GM12878 (cell line): ENCODE measurements around the gene MYD88. TPM values are rescaled to one million over a fixed set of nuclear protein-coding genes. Genes with fewer than 3 reads are reported as not detected.

ENCODE experiments used
- BACH1 ChIP-seq: fragments of 450-650 bp; IDR thresholded peaks from 2 replicates; pipeline ENCODE4 v1.6.1; 2017; ENCODE audit warnings: mild to moderate bottlenecking, borderline replicate concordance
- CHD2 ChIP-seq: IDR thresholded peaks from 2 replicates; pipeline ENCODE4 v1.6.1; 2011; ENCODE audit warnings: low read depth, low read length, improper control_type of control experiment, borderline replicate concordance
- FOXK2 ChIP-seq: fragments of 450-650 bp; IDR thresholded peaks from 2 replicates; pipeline ENCODE4 v1.6.1; 2017; ENCODE audit warnings: mild to moderate bottlenecking, moderate library complexity
- IRF4 ChIP-seq: IDR thresholded peaks from 2 replicates; pipeline ENCODE4 v1.6.1; 2011; ENCODE audit warnings: low read depth, low read length
- MTA3 ChIP-seq: IDR thresholded peaks from 2 replicates; pipeline ENCODE4 v1.6.1; 2012; ENCODE audit warnings: low read length, inconsistent platforms, borderline replicate concordance
- NR2F1 ChIP-seq: fragments of 450-650 bp; conservative IDR thresholded peaks from 2 replicates; pipeline ENCODE4 v1.6.1; 2017; ENCODE audit warnings: mild to moderate bottlenecking
- POLR2A ChIP-seq: IDR thresholded peaks from 2 replicates; pipeline ENCODE4 v1.6.1; 2011; ENCODE audit warnings: low read depth, mild to moderate bottlenecking, low read length
- RAD21 ChIP-seq: IDR thresholded peaks from 2 replicates; pipeline ENCODE4 v1.6.1; 2011; ENCODE audit warnings: mild to moderate bottlenecking, low read depth, low read length, moderate library complexity; ENCODE audit not compliant: insufficient read depth
- RBBP5 ChIP-seq: fragments of 200-600 bp; sonication (generic); conservative IDR thresholded peaks from 2 replicates; pipeline ENCODE4 v1.6.1; 2016
- polyA plus RNA-seq, 11 experiments: library from polyadenylated mRNA; depleted of rRNA in 4 of 11; unstranded in 6 of 11; stranded (reverse) in 5 of 11; fragments of >200 nt; fragmentation: Nextera tagmentation in 4 of 11; fragmentation: Illumina TruSeq in 1 of 11; extraction: Ambion mirVana in 4 of 11; extraction: Trizol in 1 of 11; gene quantifications; 1 replicate in 1 of 11; 2 replicates in 10 of 11; pipeline versions ENCODE4 v1.2.1 to v1.2.3, GENCODE V29; 2011 to 2016; ENCODE audit warnings: inconsistent platforms in 2 of 11, missing spikeins in 2 of 11, low read depth in 1 of 11
- total RNA-seq, 4 experiments: library from RNA; depleted of rRNA in 3 of 4; stranded (reverse); fragments of >200 nt in 3 of 4; fragmentation: Illumina TruSeq in 1 of 4; extraction: Trizol in 1 of 4; gene quantifications; 2 replicates each; pipeline versions ENCODE4 v1.2.1 to v1.2.3, GENCODE V29; 2013 to 2021
- TF ChIP-seq, protein P1 (sequence below): fragments of 450-650 bp; IDR thresholded peaks from 2 replicates; pipeline ENCODE4 v1.6.1; 2017; ENCODE audit warnings: mild to moderate bottlenecking, low read depth, inconsistent platforms; ENCODE audit not compliant: poor library complexity, severe bottlenecking
- TF ChIP-seq, protein P2 (sequence below): fragments of 450-650 bp; IDR thresholded peaks from 2 replicates; pipeline ENCODE4 v1.6.1; 2018; ENCODE audit warnings: borderline replicate concordance, mild to moderate bottlenecking; ENCODE audit not compliant: partially characterized antibody
- TF ChIP-seq, protein P3 (sequence below), 3 experiments: IDR thresholded peaks in 2 of 3; conservative IDR thresholded peaks in 1 of 3; 2 replicates each; pipeline ENCODE4 v1.5.1; 2011; ENCODE audit warnings: low read depth in 3 of 3, low read length in 3 of 3, mild to moderate bottlenecking in 3 of 3, control low read depth in 2 of 3, moderate library complexity in 2 of 3, inconsistent platforms in 1 of 3, mixed read lengths in 1 of 3; ENCODE audit not compliant: control insufficient read depth in 2 of 3, insufficient read depth in 1 of 3; ENCODE audit errors: extremely low read depth in 1 of 3
- TF ChIP-seq, protein P4 (sequence below): fragments of 450-650 bp; conservative IDR thresholded peaks from 2 replicates; pipeline ENCODE4 v1.6.1; 2017; ENCODE audit warnings: mild to moderate bottlenecking, moderate library complexity

Gene MYD88
- total and polyA plus RNA-seq, 10 of the 15 experiments (the other 5 are each of a cell fraction or from before 2014, with no cell fraction given), result 5.5 to 84.8 (median 67.5) TPM

DNA sequence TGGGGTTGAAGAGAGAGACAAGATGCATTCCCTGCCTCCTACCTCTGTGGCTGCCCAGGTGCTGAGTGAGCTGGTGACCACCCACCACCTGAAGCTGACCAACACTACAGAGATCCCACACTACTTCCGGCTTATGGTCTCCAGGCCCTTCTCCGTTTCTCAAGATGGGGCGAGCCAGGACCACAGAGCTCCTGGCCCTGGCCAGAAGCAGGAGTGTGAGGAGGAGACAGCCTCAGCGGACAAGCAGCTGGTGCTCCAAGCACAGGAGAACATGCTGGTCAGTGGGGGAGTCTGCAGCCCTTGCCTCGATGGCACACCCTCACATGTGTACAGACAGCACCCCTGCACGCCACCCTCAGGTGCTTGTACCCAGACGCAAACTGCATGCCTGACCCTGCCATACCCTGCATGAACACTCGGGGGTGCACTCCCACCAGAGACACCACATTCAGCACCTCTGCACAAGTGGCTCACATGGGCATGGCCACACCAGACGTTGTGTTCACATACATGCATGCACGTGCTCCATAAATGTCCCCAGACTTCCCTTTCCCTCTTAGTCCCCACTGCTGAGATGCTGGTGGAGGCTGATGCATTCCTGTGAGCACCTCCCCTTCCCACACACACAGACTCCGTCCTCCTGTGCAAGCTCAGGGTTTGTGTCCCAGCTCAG is 20.6 kb upstream of the MYD88 start (continued):
- TF ChIP-seq, protein P1, sequence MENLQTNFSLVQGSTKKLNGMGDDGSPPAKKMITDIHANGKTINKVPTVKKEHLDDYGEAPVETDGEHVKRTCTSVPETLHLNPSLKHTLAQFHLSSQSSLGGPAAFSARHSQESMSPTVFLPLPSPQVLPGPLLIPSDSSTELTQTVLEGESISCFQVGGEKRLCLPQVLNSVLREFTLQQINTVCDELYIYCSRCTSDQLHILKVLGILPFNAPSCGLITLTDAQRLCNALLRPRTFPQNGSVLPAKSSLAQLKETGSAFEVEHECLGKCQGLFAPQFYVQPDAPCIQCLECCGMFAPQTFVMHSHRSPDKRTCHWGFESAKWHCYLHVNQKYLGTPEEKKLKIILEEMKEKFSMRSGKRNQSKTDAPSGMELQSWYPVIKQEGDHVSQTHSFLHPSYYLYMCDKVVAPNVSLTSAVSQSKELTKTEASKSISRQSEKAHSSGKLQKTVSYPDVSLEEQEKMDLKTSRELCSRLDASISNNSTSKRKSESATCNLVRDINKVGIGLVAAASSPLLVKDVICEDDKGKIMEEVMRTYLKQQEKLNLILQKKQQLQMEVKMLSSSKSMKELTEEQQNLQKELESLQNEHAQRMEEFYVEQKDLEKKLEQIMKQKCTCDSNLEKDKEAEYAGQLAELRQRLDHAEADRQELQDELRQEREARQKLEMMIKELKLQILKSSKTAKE, result no peak
- TF ChIP-seq, protein P2, sequence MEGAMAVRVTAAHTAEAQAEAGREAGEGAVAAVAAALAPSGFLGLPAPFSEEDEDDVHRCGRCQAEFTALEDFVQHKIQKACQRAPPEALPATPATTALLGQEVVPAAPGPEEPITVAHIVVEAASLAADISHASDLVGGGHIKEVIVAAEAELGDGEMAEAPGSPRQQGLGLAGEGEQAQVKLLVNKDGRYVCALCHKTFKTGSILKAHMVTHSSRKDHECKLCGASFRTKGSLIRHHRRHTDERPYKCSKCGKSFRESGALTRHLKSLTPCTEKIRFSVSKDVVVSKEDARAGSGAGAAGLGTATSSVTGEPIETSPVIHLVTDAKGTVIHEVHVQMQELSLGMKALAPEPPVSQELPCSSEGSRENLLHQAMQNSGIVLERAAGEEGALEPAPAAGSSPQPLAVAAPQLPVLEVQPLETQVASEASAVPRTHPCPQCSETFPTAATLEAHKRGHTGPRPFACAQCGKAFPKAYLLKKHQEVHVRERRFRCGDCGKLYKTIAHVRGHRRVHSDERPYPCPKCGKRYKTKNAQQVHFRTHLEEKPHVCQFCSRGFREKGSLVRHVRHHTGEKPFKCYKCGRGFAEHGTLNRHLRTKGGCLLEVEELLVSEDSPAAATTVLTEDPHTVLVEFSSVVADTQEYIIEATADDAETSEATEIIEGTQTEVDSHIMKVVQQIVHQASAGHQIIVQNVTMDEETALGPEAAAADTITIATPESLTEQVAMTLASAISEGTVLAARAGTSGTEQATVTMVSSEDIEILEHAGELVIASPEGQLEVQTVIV, result no peak
- TF ChIP-seq POLR2A, result peak; percentile 39; the same call in 1 of the 2 replicates
- peak; percentile 89 for TF ChIP-seq RAD21
- TF ChIP-seq BACH1, result 0 out of 2 replicates have a peak, but pooled peaks have one; percentile 42
- no peak for TF ChIP-seq FOXK2
- TF ChIP-seq, protein P3, sequence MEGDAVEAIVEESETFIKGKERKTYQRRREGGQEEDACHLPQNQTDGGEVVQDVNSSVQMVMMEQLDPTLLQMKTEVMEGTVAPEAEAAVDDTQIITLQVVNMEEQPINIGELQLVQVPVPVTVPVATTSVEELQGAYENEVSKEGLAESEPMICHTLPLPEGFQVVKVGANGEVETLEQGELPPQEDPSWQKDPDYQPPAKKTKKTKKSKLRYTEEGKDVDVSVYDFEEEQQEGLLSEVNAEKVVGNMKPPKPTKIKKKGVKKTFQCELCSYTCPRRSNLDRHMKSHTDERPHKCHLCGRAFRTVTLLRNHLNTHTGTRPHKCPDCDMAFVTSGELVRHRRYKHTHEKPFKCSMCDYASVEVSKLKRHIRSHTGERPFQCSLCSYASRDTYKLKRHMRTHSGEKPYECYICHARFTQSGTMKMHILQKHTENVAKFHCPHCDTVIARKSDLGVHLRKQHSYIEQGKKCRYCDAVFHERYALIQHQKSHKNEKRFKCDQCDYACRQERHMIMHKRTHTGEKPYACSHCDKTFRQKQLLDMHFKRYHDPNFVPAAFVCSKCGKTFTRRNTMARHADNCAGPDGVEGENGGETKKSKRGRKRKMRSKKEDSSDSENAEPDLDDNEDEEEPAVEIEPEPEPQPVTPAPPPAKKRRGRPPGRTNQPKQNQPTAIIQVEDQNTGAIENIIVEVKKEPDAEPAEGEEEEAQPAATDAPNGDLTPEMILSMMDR (IDR thresholded peaks at IDR 0.05 in 2 of 3, conservative IDR thresholded peaks at IDR 0.05 in 1 of 3; ENCODE audit: control insufficient read depth in 2 of 3, extremely low read depth in 1 of 3, insufficient read depth in 1 of 3, low read depth in 3 of 3, low read length in 3 of 3), result peak; percentile 94 to 97 (median 95)
- no peak for TF ChIP-seq MTA3
- no peak for TF ChIP-seq IRF4
- TF ChIP-seq NR2F1, result 0 out of 2 replicates have a peak, but pooled peaks have one; percentile 20
- TF ChIP-seq, protein P4, sequence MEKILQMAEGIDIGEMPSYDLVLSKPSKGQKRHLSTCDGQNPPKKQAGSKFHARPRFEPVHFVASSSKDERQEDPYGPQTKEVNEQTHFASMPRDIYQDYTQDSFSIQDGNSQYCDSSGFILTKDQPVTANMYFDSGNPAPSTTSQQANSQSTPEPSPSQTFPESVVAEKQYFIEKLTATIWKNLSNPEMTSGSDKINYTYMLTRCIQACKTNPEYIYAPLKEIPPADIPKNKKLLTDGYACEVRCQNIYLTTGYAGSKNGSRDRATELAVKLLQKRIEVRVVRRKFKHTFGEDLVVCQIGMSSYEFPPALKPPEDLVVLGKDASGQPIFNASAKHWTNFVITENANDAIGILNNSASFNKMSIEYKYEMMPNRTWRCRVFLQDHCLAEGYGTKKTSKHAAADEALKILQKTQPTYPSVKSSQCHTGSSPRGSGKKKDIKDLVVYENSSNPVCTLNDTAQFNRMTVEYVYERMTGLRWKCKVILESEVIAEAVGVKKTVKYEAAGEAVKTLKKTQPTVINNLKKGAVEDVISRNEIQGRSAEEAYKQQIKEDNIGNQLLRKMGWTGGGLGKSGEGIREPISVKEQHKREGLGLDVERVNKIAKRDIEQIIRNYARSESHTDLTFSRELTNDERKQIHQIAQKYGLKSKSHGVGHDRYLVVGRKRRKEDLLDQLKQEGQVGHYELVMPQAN, result no peak
- no peak for TF ChIP-seq RBBP5
- TF ChIP-seq CHD2, result no peak
